WI38 (cell line): ENCODE results near the gene CCDC107.
A peak's percentile ranks its signal among the peaks of the same experiment; 100 is the strongest.

Source experiments
- H3K4me3 ChIP-seq: 2 replicates; pipeline ENCODE4 v1.5.1; 2011; ENCODE audit warnings: low read depth, mild to moderate bottlenecking, control low read depth, low read length
- CTCF ChIP-seq: IDR thresholded peaks from 2 replicates; pipeline ENCODE4 v1.5.1; 2012; ENCODE audit warnings: low read depth, mild to moderate bottlenecking, control low read depth, low read length

The CCDC107 gene

DNA sequence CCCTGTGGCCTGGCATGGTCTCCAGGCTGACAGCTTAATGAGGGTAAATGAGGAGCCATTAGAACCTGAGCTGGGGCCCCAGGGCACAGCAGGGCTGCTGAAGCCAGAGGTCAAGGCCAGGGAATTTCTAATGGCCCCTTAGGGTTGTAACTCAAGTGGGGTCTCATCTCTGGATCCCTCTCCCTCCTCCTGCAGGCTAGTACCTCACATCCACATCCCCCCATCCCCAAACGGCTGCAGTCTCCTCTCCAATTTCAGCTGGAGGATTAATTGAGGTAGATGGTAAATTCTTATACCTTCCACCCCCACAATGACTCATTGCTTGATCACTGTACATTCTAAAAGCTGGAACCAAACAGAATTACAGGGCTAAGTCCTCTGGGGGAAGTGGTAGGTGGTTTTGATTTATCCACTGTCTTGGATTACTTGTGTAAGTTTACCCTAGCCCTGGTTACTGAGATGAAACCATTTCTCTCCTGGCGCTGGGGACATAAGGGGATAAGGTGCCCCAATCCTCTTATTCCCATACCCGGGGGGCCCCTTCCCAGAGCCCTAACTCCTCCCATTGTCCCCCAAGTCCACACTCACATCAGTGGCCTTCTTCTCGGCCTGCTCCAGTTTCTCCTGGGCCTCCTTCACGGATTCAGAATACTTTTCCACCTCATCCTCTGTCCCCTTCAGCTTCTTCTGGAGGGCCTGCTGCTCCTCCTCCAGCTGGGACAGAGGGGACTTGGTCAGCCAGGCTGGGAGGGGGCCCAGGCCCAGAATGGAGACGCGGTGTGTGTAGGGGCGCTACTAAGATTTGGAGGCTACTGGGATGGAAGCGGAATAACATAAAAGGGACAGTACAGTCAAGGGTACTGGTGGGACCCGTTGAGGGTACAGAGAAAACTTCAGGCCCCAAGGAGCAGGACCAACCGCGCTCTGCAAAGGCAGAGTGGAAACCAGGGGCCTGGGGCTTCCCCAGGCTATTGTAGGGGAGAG is 30.8 kb downstream of the CCDC107 start:
- H3K4me3 ChIP-seq: peak overlapping the region; percentile 100

DNA sequence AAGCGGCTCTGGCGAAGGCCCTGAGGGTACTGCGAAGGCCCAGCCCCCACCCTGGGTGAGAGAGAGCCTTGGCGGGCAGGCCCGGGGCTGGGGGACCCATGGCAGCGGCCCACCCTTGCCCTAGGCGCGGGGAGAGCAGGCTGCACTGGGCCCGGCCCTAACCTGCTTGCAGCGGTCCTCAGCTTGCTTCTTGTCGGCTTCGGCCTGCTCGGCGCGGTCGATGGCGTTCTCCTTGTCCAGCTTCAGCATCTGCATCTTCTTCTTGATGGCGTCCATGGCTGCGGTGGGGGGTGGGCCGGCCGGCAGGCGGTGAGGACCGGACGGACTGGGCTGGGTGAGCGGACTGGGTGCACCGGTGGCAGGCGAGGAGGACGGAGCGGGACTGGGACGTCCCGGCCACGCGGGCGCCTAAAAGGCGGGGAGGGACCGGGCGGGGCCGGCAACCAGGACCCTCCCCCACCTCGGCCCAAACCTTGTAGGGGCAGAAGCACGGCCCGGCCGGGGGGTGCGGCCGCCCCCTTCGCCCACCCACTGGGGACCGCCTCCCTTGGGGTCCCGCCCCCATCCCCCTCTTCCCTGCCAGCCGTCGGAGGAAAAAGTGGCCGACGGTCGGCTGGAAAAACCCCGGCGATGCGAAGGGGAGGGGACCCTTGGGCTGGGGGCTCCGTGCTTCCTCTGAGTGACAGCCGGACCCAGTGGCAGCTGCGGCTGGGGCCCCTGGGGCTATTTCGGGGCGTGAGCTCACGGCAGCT is 31.6 kb downstream of the CCDC107 start, which contains the start of gene TPM2:
TSS of gene TPM2 (minus strand) at position 384 of the 752 bp plus-strand sequence. CDS start at position 276, 108 bp downstream.
- H3K4me3 ChIP-seq: peak within 1 kb of the TSS; percentile 100
- TF ChIP-seq CTCF: no peak

More for the DNA sequence above, 30.8 kb downstream of the CCDC107 start:
- TF ChIP-seq CTCF: no peak

GRCh38 chr9:35690294-35690613 is 32.2 kb downstream of the CCDC107 start:
- H3K4me3 ChIP-seq: peak overlapping the region; percentile 100
- TF ChIP-seq CTCF: no peak

DNA sequence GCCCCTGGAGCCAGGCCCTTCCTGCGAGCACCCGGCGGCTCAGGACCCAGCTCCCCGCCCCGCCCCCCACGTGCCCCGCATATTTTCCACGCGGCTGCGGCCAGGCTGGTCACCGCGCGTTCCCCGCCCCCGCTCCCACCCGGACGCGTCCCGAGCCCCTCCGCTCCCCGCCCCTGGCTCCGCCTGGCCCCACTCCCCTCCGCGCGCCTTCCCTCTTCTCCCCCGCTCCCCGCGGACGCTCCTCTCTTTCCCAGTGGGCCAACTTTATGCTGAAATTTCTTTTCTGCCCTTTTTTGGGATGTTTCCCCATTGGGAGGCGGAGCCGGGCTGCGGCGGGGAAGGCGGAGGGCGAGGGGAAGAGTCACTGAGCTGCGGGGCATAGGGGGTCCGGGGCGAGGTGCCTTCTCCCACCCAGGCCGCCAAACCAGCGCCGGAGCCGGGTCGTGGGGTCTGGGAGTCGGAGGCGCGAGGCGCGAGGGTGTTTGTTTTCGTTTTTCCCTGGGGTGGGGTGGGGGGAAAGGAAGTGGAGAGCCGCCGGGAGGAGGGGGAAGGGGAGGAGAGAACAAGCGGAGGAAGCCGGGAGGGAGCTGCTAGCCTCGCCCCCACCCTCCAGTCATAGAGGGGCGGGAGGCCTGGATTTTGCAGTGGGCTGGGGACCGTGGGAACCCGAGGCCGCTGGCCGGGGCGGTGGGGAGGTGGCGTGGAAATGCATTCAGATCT is 32.7 kb downstream of the CCDC107 start:
- H3K4me3 ChIP-seq: peak overlapping the region; percentile 100
- TF ChIP-seq CTCF: no peak

DNA sequence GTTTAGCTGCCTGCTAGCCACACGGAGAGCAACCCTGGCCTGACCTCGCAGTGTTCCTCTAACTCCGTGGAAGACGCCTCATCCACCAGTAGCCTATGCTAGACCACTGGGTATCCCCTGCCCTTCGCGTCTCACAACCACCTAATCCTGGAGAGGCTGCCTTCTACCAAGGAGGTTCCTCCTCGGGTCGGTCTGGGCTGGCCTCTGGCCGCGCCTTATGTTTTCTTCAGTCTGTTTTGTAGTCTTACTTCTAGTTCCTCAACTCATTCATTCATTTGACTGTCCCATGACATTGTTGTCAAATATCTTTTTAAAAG is 33.2 kb downstream of the CCDC107 start:
- peak overlapping the region; percentile 100 for H3K4me3 ChIP-seq
- no peak for TF ChIP-seq CTCF

- no peak for TF ChIP-seq CTCF
- no peak overlapping the region for H3K4me3 ChIP-seq
Observed at GRCh38 chr9:35691757-35692301, 33.7 kb downstream of the CCDC107 start.
